Measurements from ENCODE around the gene ANKUB1.
"Not testable (repeated sequence)": the region's sequence is repeated elsewhere in the genome, so short reads cannot be mapped to it uniquely, and the experiment has no call there.

ANKUB1 gene

GRCh38 chr3:149830902-149831301 is 38.5 kb upstream of the ANKUB1 start:
- no peak for TF ChIP-seq CTCF (IDR thresholded peaks at IDR 0.05; ENCODE audit: extremely low read depth, insufficient read depth, missing control alignments)
- in situ Hi-C loops (cut with MboI; ENCODE audit: low pct_unique_long_range_greater_than_20kb, low sequenced_read_pairs, unreplicated experiment), result no loop called here
- DNase-seq (ENCODE audit: low spot score), result no peak

DNA sequence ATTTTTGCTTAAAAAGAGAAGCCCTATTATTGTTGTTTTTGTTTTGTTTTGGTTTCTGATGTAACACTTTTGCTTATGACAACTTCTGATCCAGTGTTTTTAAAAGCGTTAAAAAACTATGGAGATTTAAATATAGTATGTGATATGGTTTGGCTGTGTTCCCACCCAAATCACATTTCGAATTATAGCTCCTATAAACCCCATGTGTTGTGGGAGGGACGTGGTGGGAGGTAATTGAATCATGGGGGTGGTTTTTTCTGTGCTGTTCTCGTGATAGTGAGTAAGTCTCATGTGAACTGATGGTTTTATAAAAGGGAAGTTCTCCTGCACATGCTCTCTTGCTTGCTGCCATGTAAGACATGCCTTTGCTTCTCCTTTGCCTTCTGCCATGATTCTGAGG is 37.3 kb upstream of the ANKUB1 start:
- DNase-seq (ENCODE audit: low spot score); in situ Hi-C loops (cut with MboI; ENCODE audit: low pct_unique_long_range_greater_than_20kb, low sequenced_read_pairs, unreplicated experiment): not testable (repeated sequence)

GRCh38 chr3:149828390-149828789 is 36.0 kb upstream of the ANKUB1 start:
- TF ChIP-seq CTCF (IDR thresholded peaks at IDR 0.05; ENCODE audit: extremely low read depth, insufficient read depth, missing control alignments), result no peak
- DNase-seq (ENCODE audit: low spot score), result no peak
- in situ Hi-C loops (cut with MboI; ENCODE audit: low pct_unique_long_range_greater_than_20kb, low sequenced_read_pairs, unreplicated experiment), result no loop called here

GRCh38 chr3:149826636-149827035 is 34.3 kb upstream of the ANKUB1 start:
- TF ChIP-seq CTCF (IDR thresholded peaks at IDR 0.05; ENCODE audit: extremely low read depth, insufficient read depth, missing control alignments), result no peak
- no peak for DNase-seq (ENCODE audit: low spot score)
- in situ Hi-C loops (cut with MboI; ENCODE audit: low pct_unique_long_range_greater_than_20kb, low sequenced_read_pairs, unreplicated experiment), result no loop called here

DNA sequence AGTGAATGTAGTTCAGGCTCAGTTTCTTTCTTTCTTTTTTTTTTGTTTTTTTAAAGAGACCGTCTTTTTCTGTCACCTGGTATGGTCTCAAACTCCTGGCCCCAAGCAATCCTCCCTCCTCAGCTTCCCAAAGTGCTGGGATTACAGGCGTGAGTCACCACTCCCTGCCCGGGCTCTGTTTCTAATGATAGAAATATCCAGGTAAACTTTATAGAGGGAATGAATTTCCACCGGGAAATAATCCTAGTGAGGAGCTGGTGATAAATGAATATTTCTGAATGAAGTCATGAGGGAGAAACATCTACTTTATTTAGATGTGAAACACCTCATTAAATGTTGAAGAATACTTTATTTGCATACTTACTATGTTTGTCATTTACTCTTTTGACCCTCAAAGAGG is 27.8 kb upstream of the ANKUB1 start:
- no peak for DNase-seq (ENCODE audit: low spot score)
- in situ Hi-C loops (cut with MboI; ENCODE audit: low pct_unique_long_range_greater_than_20kb, low sequenced_read_pairs, unreplicated experiment), result no loop called here

GRCh38 chr3:149819432-149819831 is 27.1 kb upstream of the ANKUB1 start:
- DNase-seq (ENCODE audit: low spot score), result no peak
- no peak for TF ChIP-seq CTCF (IDR thresholded peaks at IDR 0.05; ENCODE audit: extremely low read depth, insufficient read depth, missing control alignments)
- in situ Hi-C loops (cut with MboI; ENCODE audit: low pct_unique_long_range_greater_than_20kb, low sequenced_read_pairs, unreplicated experiment), result no loop called here

More for the DNA sequence above, 27.8 kb upstream of the ANKUB1 start:
- no peak for TF ChIP-seq CTCF (IDR thresholded peaks at IDR 0.05; ENCODE audit: extremely low read depth, insufficient read depth, missing control alignments)

GRCh38 chr3:149816986-149817385 is 24.6 kb upstream of the ANKUB1 start:
- in situ Hi-C loops (cut with MboI; ENCODE audit: low pct_unique_long_range_greater_than_20kb, low sequenced_read_pairs, unreplicated experiment), result no loop called here
- DNase-seq (ENCODE audit: low spot score), result peak; percentile 8
- TF ChIP-seq CTCF (IDR thresholded peaks at IDR 0.05; ENCODE audit: extremely low read depth, insufficient read depth, missing control alignments), result no peak
